GM23338 (cell line): ENCODE results near the gene TMIE. TPM values are rescaled to one million over a fixed set of nuclear protein-coding genes. Genes with fewer than 3 reads are reported as not detected.

Source experiments
- ATAC-seq: fragments of 200-7000 bp; cut with Tn5 transposase; 3 replicates; pipeline ENCODE4 v1.9.1; 2020
- DNase-seq: peaks from one replicate; pipeline ENCODE4 v3.0.0-alpha.2; 2015; ENCODE audit warnings: low spot score
- H2AFZ ChIP-seq: fragments of 200-600 bp; sonication (generic); 2 replicates; pipeline ENCODE4 v1.8.0; 2016; ENCODE audit warnings: antibody characterized with exemption, mild to moderate bottlenecking, moderate library complexity
- H3F3A ChIP-seq: fragments of 200-600 bp; sonication (generic); replicated peaks from 2 replicates; pipeline ENCODE4 v1.8.0; 2017; ENCODE audit warnings: antibody characterized with exemption, mixed run types, low read depth
- H3K27ac ChIP-seq: fragments of 200-600 bp; sonication (generic); 2 replicates; pipeline ENCODE4 v1.6.1; 2016; ENCODE audit warnings: low read depth
- H3K27me3 ChIP-seq: fragments of 200-600 bp; sonication (generic); 2 replicates; pipeline ENCODE4 v1.8.0; 2016; ENCODE audit warnings: mild to moderate bottlenecking, mixed run types, moderate library complexity; ENCODE audit not compliant: insufficient read depth
- H3K36me3 ChIP-seq: fragments of 200-600 bp; sonication (generic); 2 replicates; pipeline ENCODE4 v1.8.0; 2016; ENCODE audit warnings: mild to moderate bottlenecking; ENCODE audit not compliant: insufficient read depth
- H3K4me1 ChIP-seq: fragments of 200-600 bp; sonication (generic); 2 replicates; pipeline ENCODE4 v1.8.0; 2016; ENCODE audit warnings: mild to moderate bottlenecking, moderate library complexity; ENCODE audit not compliant: insufficient read depth
- H3K4me2 ChIP-seq: fragments of 200-600 bp; sonication (generic); 2 replicates; pipeline ENCODE4 v1.7.1; 2017; ENCODE audit warnings: mixed run types
- H3K4me3 ChIP-seq: fragments of 200-600 bp; sonication (generic); 2 replicates; pipeline ENCODE4 v1.6.1; 2016; ENCODE audit warnings: mixed run types
- H3K79me2 ChIP-seq: fragments of 200-600 bp; sonication (generic); replicated peaks from 2 replicates; pipeline ENCODE4 v1.8.0; 2017; ENCODE audit warnings: mild to moderate bottlenecking; ENCODE audit not compliant: insufficient read depth
- H3K9me2 ChIP-seq: fragments of 200-600 bp; sonication (generic); 2 replicates; pipeline ENCODE4 v1.8.0; 2017; ENCODE audit not compliant: insufficient read depth
- H4K20me1 ChIP-seq: fragments of 200-600 bp; sonication (generic); replicated peaks from 2 replicates; pipeline ENCODE4 v1.8.0; 2017; ENCODE audit warnings: mild to moderate bottlenecking; ENCODE audit not compliant: insufficient read depth
- H3K27ac Mint-ChIP-seq: 2 replicates; pipeline ENCODE4 v1.8.0; 2020; ENCODE audit warnings: inconsistent platforms, mild to moderate bottlenecking, moderate library complexity, mixed read lengths
- H3K27me3 Mint-ChIP-seq: 3 replicates; pipeline ENCODE4 v1.8.0; 2022; ENCODE audit warnings: low read depth, mild to moderate bottlenecking, moderate library complexity, mixed read lengths, inconsistent platforms; ENCODE audit not compliant: insufficient read depth, poor library complexity
- H3K36me3 Mint-ChIP-seq: 3 replicates; pipeline ENCODE4 v1.8.0; 2021; ENCODE audit warnings: low read depth, mild to moderate bottlenecking, inconsistent platforms, moderate library complexity, mixed read lengths
- H3K4me1 Mint-ChIP-seq: 3 replicates; pipeline ENCODE4 v1.8.0; 2020; ENCODE audit warnings: mild to moderate bottlenecking, inconsistent platforms, mixed read lengths
- H3K4me3 Mint-ChIP-seq: 3 replicates; pipeline ENCODE4 v1.8.0; 2021; ENCODE audit warnings: moderate library complexity, mild to moderate bottlenecking, inconsistent platforms, mixed read lengths
- H3K9me3 Mint-ChIP-seq: 3 replicates; pipeline ENCODE4 v1.8.0; 2020; ENCODE audit warnings: moderate library complexity, mild to moderate bottlenecking, inconsistent platforms, mixed read lengths
- CREB1 ChIP-seq: fragments of 250-450 bp; sonication (Bioruptor Pico); IDR thresholded peaks from 2 replicates; pipeline ENCODE4 v1.5.0; 2020; ENCODE audit warnings: low read depth, mild to moderate bottlenecking, moderate library complexity
- EZH2phosphoT487 ChIP-seq: fragments of 200-600 bp; sonication (generic); IDR thresholded peaks from one replicate; pipeline ENCODE4 v1.8.1; 2018; ENCODE audit warnings: antibody characterized with exemption; ENCODE audit not compliant: unreplicated experiment
- JUNB ChIP-seq: IDR thresholded peaks from one replicate; pipeline ENCODE4 v1.6.1; 2016; ENCODE audit warnings: antibody characterized with exemption; ENCODE audit not compliant: unreplicated experiment
- NANOG ChIP-seq: IDR thresholded peaks from 2 replicates; pipeline ENCODE4 v1.6.1; 2016; ENCODE audit warnings: antibody characterized with exemption, borderline replicate concordance
- POLR2AphosphoS5 ChIP-seq: IDR thresholded peaks from 2 replicates; pipeline ENCODE4 v1.6.1; 2016; ENCODE audit warnings: antibody characterized with exemption, low read depth
- STAT1 ChIP-seq: IDR thresholded peaks from one replicate; pipeline ENCODE4 v1.6.1; 2016; ENCODE audit warnings: antibody characterized with exemption; ENCODE audit not compliant: unreplicated experiment
- ZNF114 ChIP-seq: fragments of 250-450 bp; sonication (Bioruptor Pico); IDR thresholded peaks from 2 replicates; pipeline ENCODE4 v1.5.0; 2020; ENCODE audit warnings: mild to moderate bottlenecking, moderate library complexity
- ZNF331 ChIP-seq: fragments of 250-450 bp; sonication (Bioruptor Pico); IDR thresholded peaks from 2 replicates; pipeline ENCODE4 v1.5.0; 2020; ENCODE audit warnings: low read depth, mild to moderate bottlenecking, moderate library complexity
- polyA plus RNA-seq: library from polyadenylated mRNA; unstranded; fragments of >200 nt; fragmentation: Nextera tagmentation; extraction: Ambion mirVana; gene quantifications from 2 replicates; pipeline ENCODE4 v1.2.1, GENCODE V29; 2016
- total RNA-seq: library from RNA; depleted of rRNA; stranded (reverse); fragments of >200 nt; shearing (Covaris generic); gene quantifications from 2 replicates; pipeline ENCODE4 v1.2.3, GENCODE V29; 2014
- TF ChIP-seq, protein P1 (sequence below): IDR thresholded peaks from one replicate; pipeline ENCODE4 v1.6.1; 2018; ENCODE audit warnings: antibody characterized with exemption; ENCODE audit not compliant: unreplicated experiment
- TF ChIP-seq, protein P2 (sequence below), 2 experiments: fragments of 200-600 bp in 1 of 2; sonication (generic) in 1 of 2; conservative IDR thresholded peaks; 2 replicates each; pipeline versions ENCODE4 v1.5.1 to v1.6.1; 2016 to 2017; ENCODE audit warnings: antibody characterized with exemption in 2 of 2, low read depth in 2 of 2, mild to moderate bottlenecking in 2 of 2, moderate library complexity in 1 of 2
- TF ChIP-seq, protein P3 (sequence below): fragments of 250-450 bp; sonication (Bioruptor Pico); IDR thresholded peaks from 2 replicates; pipeline ENCODE4 v1.5.0; 2020; ENCODE audit warnings: mild to moderate bottlenecking, moderate library complexity

Gene TMIE
- total and polyA plus RNA-seq, 2 experiments from 2014 or later, result 0.84 to 1.2 TPM

DNA sequence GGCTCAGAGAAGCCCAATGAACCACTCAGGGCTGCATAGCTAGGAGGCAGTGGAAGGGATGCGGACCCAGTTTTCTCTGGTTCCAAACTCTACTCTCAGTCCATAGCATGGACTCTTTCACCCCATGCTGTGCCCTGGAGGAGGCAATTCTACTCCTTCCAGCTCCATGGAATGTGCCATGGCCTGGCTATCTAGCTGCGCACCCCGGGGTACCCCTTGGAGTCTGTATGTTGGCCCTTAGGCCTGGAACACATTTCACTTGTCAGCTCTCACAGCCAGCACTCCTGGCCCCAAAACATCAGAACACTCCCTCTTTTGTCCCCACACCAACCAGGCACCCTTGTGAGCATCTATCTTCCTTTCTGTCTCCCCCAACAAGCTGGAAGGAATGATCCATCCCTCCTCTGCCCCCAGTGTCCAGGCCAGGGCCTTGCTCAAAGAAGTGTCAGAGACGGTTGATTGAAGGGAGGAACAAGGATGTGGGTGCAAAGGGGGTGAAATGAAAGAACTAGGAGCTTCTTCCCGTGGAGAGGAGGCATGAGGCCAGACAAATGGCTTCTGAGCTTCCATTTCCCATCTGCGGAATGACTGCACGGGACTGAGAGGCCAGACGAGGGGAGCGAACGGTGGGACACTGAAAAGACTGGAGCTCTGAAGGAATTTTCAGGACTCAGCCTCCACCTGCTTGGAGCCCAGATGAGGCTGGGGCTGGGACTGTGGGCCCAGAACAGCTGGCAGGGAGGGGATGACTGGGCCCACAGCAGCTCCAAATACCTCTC lies 13.7 kb downstream of the TMIE start:
- Histone ChIP-seq H3K79me2 (no peaks in the 10 kb centered on the region), H3K9me2 (no peaks in the 10 kb centered on the region), H3K4me2 (no peak overlapping the region), H3K4me3 (no peak overlapping the region), H3K27ac (no peak overlapping the region), H3K4me1 (no peaks in the 10 kb centered on the region), H3K36me3 (no peaks in the 10 kb centered on the region), H3F3A (no peaks in the 10 kb centered on the region), H3K27me3 (no peaks in the 10 kb centered on the region), H4K20me1 (no peaks in the 10 kb centered on the region), H2AFZ (no peak overlapping the region)
- Mint-ChIP-seq H3K4me3 (no peak overlapping the region), H3K27ac (no peak overlapping the region), H3K36me3 (no peaks in the 10 kb centered on the region), H3K4me1 (peaks cover 3% of the 10 kb centered on the region; the same call in 2 of the 3 replicates), H3K9me3 (no peaks in the 10 kb centered on the region), H3K27me3 (peaks cover 2% of the 10 kb centered on the region)
- DNase-seq (no peak), ATAC-seq (no peak)
- TF ChIP-seq EZH2phosphoT487, result no peak
- TF ChIP-seq ZNF331 (CRISPR knock-in tag), result no peak
- TF ChIP-seq ZNF114 (CRISPR knock-in tag), result no peak
- TF ChIP-seq, protein P1, sequence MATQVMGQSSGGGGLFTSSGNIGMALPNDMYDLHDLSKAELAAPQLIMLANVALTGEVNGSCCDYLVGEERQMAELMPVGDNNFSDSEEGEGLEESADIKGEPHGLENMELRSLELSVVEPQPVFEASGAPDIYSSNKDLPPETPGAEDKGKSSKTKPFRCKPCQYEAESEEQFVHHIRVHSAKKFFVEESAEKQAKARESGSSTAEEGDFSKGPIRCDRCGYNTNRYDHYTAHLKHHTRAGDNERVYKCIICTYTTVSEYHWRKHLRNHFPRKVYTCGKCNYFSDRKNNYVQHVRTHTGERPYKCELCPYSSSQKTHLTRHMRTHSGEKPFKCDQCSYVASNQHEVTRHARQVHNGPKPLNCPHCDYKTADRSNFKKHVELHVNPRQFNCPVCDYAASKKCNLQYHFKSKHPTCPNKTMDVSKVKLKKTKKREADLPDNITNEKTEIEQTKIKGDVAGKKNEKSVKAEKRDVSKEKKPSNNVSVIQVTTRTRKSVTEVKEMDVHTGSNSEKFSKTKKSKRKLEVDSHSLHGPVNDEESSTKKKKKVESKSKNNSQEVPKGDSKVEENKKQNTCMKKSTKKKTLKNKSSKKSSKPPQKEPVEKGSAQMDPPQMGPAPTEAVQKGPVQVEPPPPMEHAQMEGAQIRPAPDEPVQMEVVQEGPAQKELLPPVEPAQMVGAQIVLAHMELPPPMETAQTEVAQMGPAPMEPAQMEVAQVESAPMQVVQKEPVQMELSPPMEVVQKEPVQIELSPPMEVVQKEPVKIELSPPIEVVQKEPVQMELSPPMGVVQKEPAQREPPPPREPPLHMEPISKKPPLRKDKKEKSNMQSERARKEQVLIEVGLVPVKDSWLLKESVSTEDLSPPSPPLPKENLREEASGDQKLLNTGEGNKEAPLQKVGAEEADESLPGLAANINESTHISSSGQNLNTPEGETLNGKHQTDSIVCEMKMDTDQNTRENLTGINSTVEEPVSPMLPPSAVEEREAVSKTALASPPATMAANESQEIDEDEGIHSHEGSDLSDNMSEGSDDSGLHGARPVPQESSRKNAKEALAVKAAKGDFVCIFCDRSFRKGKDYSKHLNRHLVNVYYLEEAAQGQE, result no peak
- TF ChIP-seq, protein P2, sequence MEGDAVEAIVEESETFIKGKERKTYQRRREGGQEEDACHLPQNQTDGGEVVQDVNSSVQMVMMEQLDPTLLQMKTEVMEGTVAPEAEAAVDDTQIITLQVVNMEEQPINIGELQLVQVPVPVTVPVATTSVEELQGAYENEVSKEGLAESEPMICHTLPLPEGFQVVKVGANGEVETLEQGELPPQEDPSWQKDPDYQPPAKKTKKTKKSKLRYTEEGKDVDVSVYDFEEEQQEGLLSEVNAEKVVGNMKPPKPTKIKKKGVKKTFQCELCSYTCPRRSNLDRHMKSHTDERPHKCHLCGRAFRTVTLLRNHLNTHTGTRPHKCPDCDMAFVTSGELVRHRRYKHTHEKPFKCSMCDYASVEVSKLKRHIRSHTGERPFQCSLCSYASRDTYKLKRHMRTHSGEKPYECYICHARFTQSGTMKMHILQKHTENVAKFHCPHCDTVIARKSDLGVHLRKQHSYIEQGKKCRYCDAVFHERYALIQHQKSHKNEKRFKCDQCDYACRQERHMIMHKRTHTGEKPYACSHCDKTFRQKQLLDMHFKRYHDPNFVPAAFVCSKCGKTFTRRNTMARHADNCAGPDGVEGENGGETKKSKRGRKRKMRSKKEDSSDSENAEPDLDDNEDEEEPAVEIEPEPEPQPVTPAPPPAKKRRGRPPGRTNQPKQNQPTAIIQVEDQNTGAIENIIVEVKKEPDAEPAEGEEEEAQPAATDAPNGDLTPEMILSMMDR (conservative IDR thresholded peaks at IDR 0.05; ENCODE audit: low read depth in 2 of 2), result no peak
- no peak for TF ChIP-seq NANOG
- TF ChIP-seq, protein P3, sequence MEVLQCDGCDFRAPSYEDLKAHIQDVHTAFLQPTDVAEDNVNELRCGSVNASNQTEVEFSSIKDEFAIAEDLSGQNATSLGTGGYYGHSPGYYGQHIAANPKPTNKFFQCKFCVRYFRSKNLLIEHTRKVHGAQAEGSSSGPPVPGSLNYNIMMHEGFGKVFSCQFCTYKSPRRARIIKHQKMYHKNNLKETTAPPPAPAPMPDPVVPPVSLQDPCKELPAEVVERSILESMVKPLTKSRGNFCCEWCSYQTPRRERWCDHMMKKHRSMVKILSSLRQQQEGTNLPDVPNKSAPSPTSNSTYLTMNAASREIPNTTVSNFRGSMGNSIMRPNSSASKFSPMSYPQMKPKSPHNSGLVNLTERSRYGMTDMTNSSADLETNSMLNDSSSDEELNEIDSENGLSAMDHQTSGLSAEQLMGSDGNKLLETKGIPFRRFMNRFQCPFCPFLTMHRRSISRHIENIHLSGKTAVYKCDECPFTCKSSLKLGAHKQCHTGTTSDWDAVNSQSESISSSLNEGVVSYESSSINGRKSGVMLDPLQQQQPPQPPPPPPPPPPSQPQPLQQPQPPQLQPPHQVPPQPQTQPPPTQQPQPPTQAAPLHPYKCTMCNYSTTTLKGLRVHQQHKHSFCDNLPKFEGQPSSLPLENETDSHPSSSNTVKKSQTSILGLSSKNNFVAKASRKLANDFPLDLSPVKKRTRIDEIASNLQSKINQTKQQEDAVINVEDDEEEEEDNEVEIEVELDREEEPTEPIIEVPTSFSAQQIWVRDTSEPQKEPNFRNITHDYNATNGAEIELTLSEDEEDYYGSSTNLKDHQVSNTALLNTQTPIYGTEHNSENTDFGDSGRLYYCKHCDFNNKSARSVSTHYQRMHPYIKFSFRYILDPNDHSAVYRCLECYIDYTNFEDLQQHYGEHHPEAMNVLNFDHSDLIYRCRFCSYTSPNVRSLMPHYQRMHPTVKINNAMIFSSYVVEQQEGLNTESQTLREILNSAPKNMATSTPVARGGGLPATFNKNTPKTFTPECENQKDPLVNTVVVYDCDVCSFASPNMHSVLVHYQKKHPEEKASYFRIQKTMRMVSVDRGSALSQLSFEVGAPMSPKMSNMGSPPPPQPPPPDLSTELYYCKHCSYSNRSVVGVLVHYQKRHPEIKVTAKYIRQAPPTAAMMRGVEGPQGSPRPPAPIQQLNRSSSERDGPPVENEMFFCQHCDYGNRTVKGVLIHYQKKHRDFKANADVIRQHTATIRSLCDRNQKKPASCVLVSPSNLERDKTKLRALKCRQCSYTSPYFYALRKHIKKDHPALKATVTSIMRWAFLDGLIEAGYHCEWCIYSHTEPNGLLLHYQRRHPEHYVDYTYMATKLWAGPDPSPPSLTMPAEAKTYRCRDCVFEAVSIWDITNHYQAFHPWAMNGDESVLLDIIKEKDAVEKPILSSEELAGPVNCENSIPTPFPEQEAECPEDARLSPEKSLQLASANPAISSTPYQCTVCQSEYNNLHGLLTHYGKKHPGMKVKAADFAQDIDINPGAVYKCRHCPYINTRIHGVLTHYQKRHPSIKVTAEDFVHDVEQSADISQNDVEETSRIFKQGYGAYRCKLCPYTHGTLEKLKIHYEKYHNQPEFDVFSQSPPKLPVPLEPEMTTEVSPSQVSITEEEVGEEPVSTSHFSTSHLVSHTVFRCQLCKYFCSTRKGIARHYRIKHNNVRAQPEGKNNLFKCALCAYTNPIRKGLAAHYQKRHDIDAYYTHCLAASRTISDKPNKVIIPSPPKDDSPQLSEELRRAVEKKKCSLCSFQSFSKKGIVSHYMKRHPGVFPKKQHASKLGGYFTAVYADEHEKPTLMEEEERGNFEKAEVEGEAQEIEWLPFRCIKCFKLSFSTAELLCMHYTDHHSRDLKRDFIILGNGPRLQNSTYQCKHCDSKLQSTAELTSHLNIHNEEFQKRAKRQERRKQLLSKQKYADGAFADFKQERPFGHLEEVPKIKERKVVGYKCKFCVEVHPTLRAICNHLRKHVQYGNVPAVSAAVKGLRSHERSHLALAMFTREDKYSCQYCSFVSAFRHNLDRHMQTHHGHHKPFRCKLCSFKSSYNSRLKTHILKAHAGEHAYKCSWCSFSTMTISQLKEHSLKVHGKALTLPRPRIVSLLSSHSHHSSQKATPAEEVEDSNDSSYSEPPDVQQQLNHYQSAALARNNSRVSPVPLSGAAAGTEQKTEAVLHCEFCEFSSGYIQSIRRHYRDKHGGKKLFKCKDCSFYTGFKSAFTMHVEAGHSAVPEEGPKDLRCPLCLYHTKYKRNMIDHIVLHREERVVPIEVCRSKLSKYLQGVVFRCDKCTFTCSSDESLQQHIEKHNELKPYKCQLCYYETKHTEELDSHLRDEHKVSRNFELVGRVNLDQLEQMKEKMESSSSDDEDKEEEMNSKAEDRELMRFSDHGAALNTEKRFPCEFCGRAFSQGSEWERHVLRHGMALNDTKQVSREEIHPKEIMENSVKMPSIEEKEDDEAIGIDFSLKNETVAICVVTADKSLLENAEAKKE, result no peak
- TF ChIP-seq CREB1 (CRISPR knock-in tag), result no peak
- no peak for TF ChIP-seq JUNB
- no peak for TF ChIP-seq POLR2AphosphoS5
- no peak for TF ChIP-seq STAT1
